PC-9 (cell line): ENCODE data around the gene ACO1.

ENCODE experiments used
- CTCF ChIP-seq: fragments of 200-600 bp; sonication (generic); conservative IDR thresholded peaks from 2 replicates; pipeline ENCODE4 v1.6.1; 2017; ENCODE audit warnings: mixed run types, antibody characterized with exemption, mild to moderate bottlenecking, moderate library complexity
- EZH2 ChIP-seq: fragments of 200-600 bp; sonication (generic); IDR thresholded peaks from 2 replicates; pipeline ENCODE4 v1.8.0; 2017; ENCODE audit warnings: antibody characterized with exemption, low read depth

GRCh38 chr9:32404856-32405255 is 20.4 kb downstream of the ACO1 start:
- TF ChIP-seq EZH2 (no peak), CTCF (no peak)
